CD4-positive, alpha-beta T cell treated with Interleukin-17A for 1 hour (primary cell): ENCODE data around the gene MCM8.

Experiments used
- DNase-seq: peaks from one replicate; pipeline ENCODE4 v3.0.0-alpha.2; 2020

Gene MCM8

GRCh38 chr20:6046432-6046831 lies 96.0 kb downstream of the MCM8 start:
- no peak for DNase-seq

- no peak for DNase-seq
Measured at GRCh38 chr20:6048391-6048790, 97.9 kb downstream of the MCM8 start.
